ENCODE data around the gene SLCO3A1.

GRCh38 chr15:92001307-92001706, 147.8 kb downstream of the SLCO3A1 start:
- no peak for TF ChIP-seq CTCF (IDR thresholded peaks at IDR 0.05; ENCODE audit: borderline replicate concordance, extremely low read depth, low read length, poor library complexity, severe bottlenecking)
- no peak for TF ChIP-seq EZH2 (IDR thresholded peaks at IDR 0.05; ENCODE audit: borderline replicate concordance, low read depth, low read length, severe bottlenecking)
